Fibroblast of lung (primary cell): ENCODE data around the gene TSHZ2. TPM values are rescaled to one million over a fixed set of nuclear protein-coding genes. Genes with fewer than 3 reads are reported as not detected.
"Not testable (repeated sequence)": the region's sequence is repeated elsewhere in the genome, so short reads cannot be mapped to it uniquely, and the experiment has no call there.

ENCODE experiments used
- DNase-seq, 2 donors: peaks; one replicate each; pipeline versions ENCODE4 v3.0.0 to v3.0.0-alpha.2; 2010; ENCODE audit warnings: low read depth in 2 of 2
- H2AFZ ChIP-seq: 2 replicates; pipeline ENCODE4 v1.5.1; 2012; ENCODE audit warnings: low read length, control low read depth, inconsistent platforms
- H3K27ac ChIP-seq: 2 replicates; pipeline ENCODE4 v1.5.1; 2011; ENCODE audit warnings: low read length, control low read depth; ENCODE audit not compliant: insufficient read depth
- H3K27me3 ChIP-seq: 2 replicates; pipeline ENCODE4 v1.5.1; 2011; ENCODE audit warnings: mild to moderate bottlenecking, low read length; ENCODE audit not compliant: control insufficient read depth, insufficient read depth
- H3K36me3 ChIP-seq: 2 replicates; pipeline ENCODE4 v1.5.1; 2011; ENCODE audit warnings: low read length; ENCODE audit not compliant: control insufficient read depth, insufficient read depth
- H3K4me1 ChIP-seq: 2 replicates; pipeline ENCODE4 v1.5.1; 2011; ENCODE audit warnings: low read length; ENCODE audit not compliant: control insufficient read depth, insufficient read depth; ENCODE audit errors: extremely low read depth
- H3K4me2 ChIP-seq: 2 replicates; pipeline ENCODE4 v1.5.1; 2011; ENCODE audit warnings: low read length, control low read depth; ENCODE audit not compliant: insufficient read depth; ENCODE audit errors: extremely low read depth
- H3K4me3 ChIP-seq, 4 experiments: fragments of 200-600 bp in 1 of 4; sonication (generic) in 1 of 4; replicated peaks in 1 of 4; 2 replicates each; pipeline ENCODE4 v1.5.1; 2011 to 2016; ENCODE audit warnings: low read length in 4 of 4, low read depth in 3 of 4, mild to moderate bottlenecking in 3 of 4, control low read depth in 2 of 4, inconsistent platforms in 1 of 4, mixed read lengths in 1 of 4; ENCODE audit not compliant: insufficient read depth in 1 of 4; ENCODE audit errors: control extremely low read depth in 1 of 4
- H3K79me2 ChIP-seq: 2 replicates; pipeline ENCODE4 v1.5.1; 2012; ENCODE audit warnings: mild to moderate bottlenecking, low read length, inconsistent platforms; ENCODE audit not compliant: control insufficient read depth, insufficient read depth
- H3K9ac ChIP-seq: 2 replicates; pipeline ENCODE4 v1.5.1; 2011; ENCODE audit warnings: mild to moderate bottlenecking, low read length, control low read depth; ENCODE audit not compliant: insufficient read depth
- H3K9me3 ChIP-seq: 2 replicates; pipeline ENCODE4 v1.5.1; 2012; ENCODE audit warnings: low read depth, low read length; ENCODE audit not compliant: control insufficient read depth, insufficient read depth
- H4K20me1 ChIP-seq: 2 replicates; pipeline ENCODE4 v1.5.1; 2011; ENCODE audit warnings: low read length; ENCODE audit not compliant: control insufficient read depth, insufficient read depth; ENCODE audit errors: extremely low read depth
- EZH2 ChIP-seq: IDR thresholded peaks from 2 replicates; pipeline ENCODE4 v1.5.1; 2012; ENCODE audit warnings: low read length, control low read depth, mild to moderate bottlenecking; ENCODE audit errors: missing control alignments
- polyA plus RNA-seq, 2 donors: library from polyadenylated mRNA; depleted of rRNA in 1 of 2; stranded (reverse) in 1 of 2; unstranded in 1 of 2; fragments of >200 nt; gene quantifications; 2 replicates each; pipeline ENCODE4 v1.2.1, GENCODE V29; 2011 to 2012; ENCODE audit warnings: missing spikeins in 1 of 2
- total RNA-seq: library from RNA; depleted of rRNA; stranded (reverse); fragments of >200 nt; gene quantifications from 2 replicates; pipeline ENCODE4 v1.2.1, GENCODE V29; 2014
- TF ChIP-seq, protein P1 (sequence below), 2 donors: IDR thresholded peaks in 1 of 2; conservative IDR thresholded peaks in 1 of 2; 1 replicate in 1 of 2; 2 replicates in 1 of 2; pipeline ENCODE4 v1.5.1; 2011 to 2012; ENCODE audit warnings: low read length in 2 of 2, control low read depth in 1 of 2, inconsistent platforms in 1 of 2, low read depth in 1 of 2, mild to moderate bottlenecking in 1 of 2

The TSHZ2 gene
- total and polyA plus RNA-seq, 2 donors (not counting 1 experiment from before 2014, with no cell fraction given) = 0.15 to 2.6 TPM

DNA sequence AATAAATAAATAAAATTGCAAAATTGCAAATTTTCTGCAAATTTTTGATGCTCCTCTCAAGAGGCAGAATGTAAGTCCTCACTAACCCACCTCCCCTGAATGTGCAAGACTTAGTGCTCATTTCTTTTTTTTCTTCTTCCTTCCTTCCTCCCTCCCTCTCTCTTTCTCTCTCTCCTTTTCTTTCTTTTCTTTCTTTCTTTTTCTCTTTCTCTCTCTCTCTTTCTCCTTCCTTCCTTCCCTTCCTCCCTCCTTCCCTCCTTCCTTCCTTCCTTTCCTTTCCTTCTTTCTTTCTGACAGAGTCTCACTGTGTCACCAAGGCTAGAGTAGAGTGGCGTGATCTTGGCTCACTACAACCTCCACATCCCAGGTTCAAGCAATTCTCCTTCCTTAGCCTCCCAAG is 561.3 kb downstream of the TSHZ2 start:
- H3K9ac ChIP-seq = no peak overlapping the region
- no peak overlapping the region for H3K4me3 ChIP-seq
- no peaks in the 10 kb centered on the region for H3K27me3 ChIP-seq
- H3K4me1 ChIP-seq = no peaks in the 10 kb centered on the region
- H3K9me3 ChIP-seq = no peaks in the 10 kb centered on the region
- no peak for TF ChIP-seq EZH2
- TF ChIP-seq, protein P1, sequence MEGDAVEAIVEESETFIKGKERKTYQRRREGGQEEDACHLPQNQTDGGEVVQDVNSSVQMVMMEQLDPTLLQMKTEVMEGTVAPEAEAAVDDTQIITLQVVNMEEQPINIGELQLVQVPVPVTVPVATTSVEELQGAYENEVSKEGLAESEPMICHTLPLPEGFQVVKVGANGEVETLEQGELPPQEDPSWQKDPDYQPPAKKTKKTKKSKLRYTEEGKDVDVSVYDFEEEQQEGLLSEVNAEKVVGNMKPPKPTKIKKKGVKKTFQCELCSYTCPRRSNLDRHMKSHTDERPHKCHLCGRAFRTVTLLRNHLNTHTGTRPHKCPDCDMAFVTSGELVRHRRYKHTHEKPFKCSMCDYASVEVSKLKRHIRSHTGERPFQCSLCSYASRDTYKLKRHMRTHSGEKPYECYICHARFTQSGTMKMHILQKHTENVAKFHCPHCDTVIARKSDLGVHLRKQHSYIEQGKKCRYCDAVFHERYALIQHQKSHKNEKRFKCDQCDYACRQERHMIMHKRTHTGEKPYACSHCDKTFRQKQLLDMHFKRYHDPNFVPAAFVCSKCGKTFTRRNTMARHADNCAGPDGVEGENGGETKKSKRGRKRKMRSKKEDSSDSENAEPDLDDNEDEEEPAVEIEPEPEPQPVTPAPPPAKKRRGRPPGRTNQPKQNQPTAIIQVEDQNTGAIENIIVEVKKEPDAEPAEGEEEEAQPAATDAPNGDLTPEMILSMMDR (conservative IDR thresholded peaks at IDR 0.05 in 1 of 2, IDR thresholded peaks at IDR 0.05 in 1 of 2; ENCODE audit: low read depth in 1 of 2, low read length in 2 of 2) = no peak
- DNase-seq = no peak
- H3K4me2 ChIP-seq = no peak overlapping the region
- H4K20me1 ChIP-seq = no peaks in the 10 kb centered on the region
- H2AFZ ChIP-seq = no peak overlapping the region
- H3K27ac ChIP-seq = no peak overlapping the region
- H3K36me3 ChIP-seq = no peaks in the 10 kb centered on the region
- H3K79me2 ChIP-seq = no peaks in the 10 kb centered on the region

DNA sequence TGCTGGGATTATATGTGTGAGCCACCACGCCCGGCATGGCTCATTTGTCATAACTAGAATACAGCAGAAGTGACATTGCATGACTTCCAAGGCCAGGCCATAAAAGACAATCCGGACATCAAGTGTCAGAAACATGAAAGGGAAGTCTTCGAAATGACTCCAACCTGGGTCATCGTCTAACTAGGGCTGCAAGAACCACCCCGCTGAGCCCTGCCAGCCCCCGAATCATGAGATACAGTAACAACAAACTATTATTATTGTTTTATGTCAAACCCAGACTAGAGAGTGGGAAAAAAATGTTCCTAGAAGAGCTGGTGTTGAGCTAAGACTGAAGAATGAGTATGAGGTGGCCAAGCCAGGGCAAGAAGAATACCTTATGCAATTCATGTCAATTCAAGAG is 561.9 kb downstream of the TSHZ2 start:
- no peaks in the 10 kb centered on the region for H3K9me3 ChIP-seq
- no peak for TF ChIP-seq EZH2
- TF ChIP-seq, protein P1 (conservative IDR thresholded peaks at IDR 0.05 in 1 of 2, IDR thresholded peaks at IDR 0.05 in 1 of 2; ENCODE audit: low read depth in 1 of 2, low read length in 2 of 2) = no peak
- no peaks in the 10 kb centered on the region for H3K27me3 ChIP-seq
- no peaks in the 10 kb centered on the region for H3K79me2 ChIP-seq
- no peak overlapping the region for H3K27ac ChIP-seq
- no peak for DNase-seq
- no peaks in the 10 kb centered on the region for H3K36me3 ChIP-seq
- no peak overlapping the region for H3K4me3 ChIP-seq
- H2AFZ ChIP-seq = no peak overlapping the region
- no peaks in the 10 kb centered on the region for H3K4me1 ChIP-seq
- no peak overlapping the region for H3K9ac ChIP-seq
- no peak overlapping the region for H3K4me2 ChIP-seq
- no peaks in the 10 kb centered on the region for H4K20me1 ChIP-seq

DNA sequence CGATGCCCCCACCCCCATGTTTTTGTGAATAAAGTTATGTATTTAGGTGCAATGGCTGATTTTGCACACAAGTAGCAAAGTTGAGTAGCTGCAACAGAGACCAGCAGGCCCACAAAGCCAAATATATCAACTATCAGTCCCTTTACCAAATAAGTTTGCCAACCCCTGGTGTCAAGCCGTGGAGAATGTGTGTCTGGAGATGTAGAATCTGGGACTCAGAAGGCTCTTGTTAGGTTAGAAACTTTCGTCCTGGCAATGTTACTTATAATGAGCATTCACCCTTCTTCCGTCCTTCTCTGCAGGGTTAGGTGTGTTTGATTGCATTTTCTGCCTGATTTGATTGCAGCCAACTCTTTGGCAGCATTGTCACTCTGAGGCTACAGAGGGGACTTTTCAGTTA is 563.7 kb downstream of the TSHZ2 start:
- no peaks in the 10 kb centered on the region for H3K36me3 ChIP-seq
- no peak overlapping the region for H3K4me3 ChIP-seq
- no peaks in the 10 kb centered on the region for H3K9me3 ChIP-seq
- TF ChIP-seq, protein P1 (conservative IDR thresholded peaks at IDR 0.05 in 1 of 2, IDR thresholded peaks at IDR 0.05 in 1 of 2; ENCODE audit: low read depth in 1 of 2, low read length in 2 of 2) = no peak
- no peak for TF ChIP-seq EZH2
- DNase-seq = no peak
- H4K20me1 ChIP-seq = no peaks in the 10 kb centered on the region
- H3K9ac ChIP-seq = no peak overlapping the region
- no peak overlapping the region for H3K4me2 ChIP-seq
- no peaks in the 10 kb centered on the region for H3K4me1 ChIP-seq
- no peak overlapping the region for H3K27ac ChIP-seq
- H3K27me3 ChIP-seq = no peaks in the 10 kb centered on the region
- no peak overlapping the region for H2AFZ ChIP-seq
- H3K79me2 ChIP-seq = no peaks in the 10 kb centered on the region

DNA sequence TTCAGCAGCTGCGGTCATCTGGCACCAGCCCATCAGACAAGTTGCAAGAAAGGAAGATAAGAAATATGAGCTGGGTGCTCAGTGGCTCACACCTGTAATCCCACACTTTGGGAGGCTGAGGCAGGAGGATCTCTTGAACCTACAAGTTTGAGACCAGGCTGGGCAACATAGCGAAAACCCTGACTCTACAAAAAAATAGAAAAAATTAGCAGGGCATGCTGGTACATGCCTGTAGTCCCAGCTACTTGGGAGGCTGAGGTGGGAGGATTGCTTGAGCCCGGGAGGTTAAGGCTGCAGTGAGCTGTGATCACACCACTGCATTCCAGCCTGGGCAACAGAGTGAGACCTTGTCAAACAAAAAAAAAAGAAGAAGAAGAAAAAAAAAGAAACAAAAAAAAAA is 564.2 kb downstream of the TSHZ2 start:
- not testable (repeated sequence) for H2AFZ ChIP-seq

More for the DNA sequence above, 564.2 kb downstream of the TSHZ2 start:
- H3K27ac ChIP-seq, H3K9ac ChIP-seq, H3K9me3 ChIP-seq, H3K4me3 ChIP-seq, H3K4me1 ChIP-seq, H3K79me2 ChIP-seq, DNase-seq, H3K27me3 ChIP-seq, H3K36me3 ChIP-seq, H3K4me2 ChIP-seq, H4K20me1 ChIP-seq: not testable (repeated sequence)
